B cell (primary cell): Measurements from ENCODE around the gene COTL1. TPM values are rescaled to one million over a fixed set of nuclear protein-coding genes. Genes with fewer than 3 reads are reported as not detected.

ENCODE experiments used
- ATAC-seq: fragments of 200-7000 bp; cut with Tn5 transposase; one replicate; pipeline ENCODE4 v1.10.0; 2021; ENCODE audit warnings: low read depth, mild to moderate bottlenecking, moderate number of reproducible peaks, moderate library complexity
- CTCF ChIA-PET: fragments of 350-600 bp; sonication (Branson Sonifier 250); formaldehyde crosslinking; loops from one replicate; lab custom pipeline; 2021; ENCODE audit warnings: antibody characterized with exemption, inconsistent platforms; lab: Charles Lee
- POLR2A ChIA-PET: fragments of 350-600 bp; sonication (Branson Sonifier 250); formaldehyde crosslinking; loops from one replicate; lab custom pipeline; 2021; ENCODE audit warnings: antibody characterized with exemption; lab: Charles Lee
- DNase-seq: peaks from one replicate; pipeline ENCODE4 v3.0.0; 2013
- H2AFZ ChIP-seq: 2 replicates; pipeline ENCODE4 v1.6.1; 2012; ENCODE audit warnings: mild to moderate bottlenecking, low read depth, low read length; ENCODE audit not compliant: insufficient read depth, poor library complexity, severe bottlenecking
- H3K27ac ChIP-seq, 2 donors: 1 replicate in 1 of 2; 2 replicates in 1 of 2; pipeline ENCODE4 v1.5.1; 2012 to 2013; ENCODE audit warnings: low read length in 2 of 2, mild to moderate bottlenecking in 2 of 2, moderate library complexity in 1 of 2
- H3K27me3 ChIP-seq, 4 experiments: fragments of 200-600 bp in 1 of 4; sonication (generic) in 1 of 4; replicated peaks in 1 of 4; 1 replicate in 2 of 4; 2 replicates in 2 of 4; pipeline versions ENCODE4 v1.6.1 to v1.7.0; 2013 to 2016; ENCODE audit warnings: low read length in 3 of 4, mild to moderate bottlenecking in 2 of 4, mixed read lengths in 1 of 4, moderate library complexity in 1 of 4; ENCODE audit not compliant: insufficient read depth in 4 of 4, control insufficient read depth in 3 of 4; ENCODE audit errors: control extremely low read depth in 1 of 4
- H3K36me3 ChIP-seq, 2 experiments: replicated peaks in 1 of 2; 1 replicate in 1 of 2; 2 replicates in 1 of 2; pipeline versions ENCODE4 v1.6.1 to v1.7.1; 2013; ENCODE audit warnings: low read length in 1 of 2; ENCODE audit not compliant: insufficient read depth in 2 of 2, control insufficient read depth in 1 of 2; ENCODE audit errors: control extremely low read depth in 1 of 2, extremely low read depth in 1 of 2
- H3K4me1 ChIP-seq, 2 donors: fragments of 200-600 bp in 1 of 2; sonication (generic) in 1 of 2; 1 replicate in 1 of 2; 2 replicates in 1 of 2; pipeline versions ENCODE4 v1.5.1 to v1.6.1; 2013 to 2017; ENCODE audit warnings: low read length in 2 of 2; ENCODE audit not compliant: control insufficient read depth in 2 of 2, insufficient read depth in 2 of 2
- H3K4me2 ChIP-seq: replicated peaks from 2 replicates; pipeline ENCODE3; 2012; ENCODE audit warnings: mild to moderate bottlenecking, low read depth, low read length; ENCODE audit not compliant: poor library complexity, severe bottlenecking
- H3K4me3 ChIP-seq, 5 experiments: fragments of 200-600 bp in 1 of 5; sonication (generic) in 1 of 5; 1 replicate in 3 of 5; 2 replicates in 2 of 5; pipeline versions ENCODE4 v1.5.1 to v1.7.0; 2011 to 2016; ENCODE audit warnings: low read length in 4 of 5, mild to moderate bottlenecking in 4 of 5, low read depth in 2 of 5, control low read depth in 1 of 5, moderate library complexity in 1 of 5; ENCODE audit not compliant: insufficient read depth in 1 of 5; ENCODE audit errors: control extremely low read depth in 1 of 5, extremely low read depth in 1 of 5
- H3K79me2 ChIP-seq: fragments of 200-600 bp; sonication (generic); one replicate; pipeline ENCODE4 v1.6.0; 2016; ENCODE audit warnings: low read length; ENCODE audit not compliant: control insufficient read depth, insufficient read depth
- H3K9ac ChIP-seq: fragments of 200-600 bp; sonication (generic); 2 replicates; pipeline ENCODE4 v1.6.1; 2017; ENCODE audit warnings: mild to moderate bottlenecking, low read length, moderate library complexity
- H3K9me3 ChIP-seq, 3 donors: one replicate each; pipeline versions ENCODE4 v1.6.1 to v1.7.1; 2013; ENCODE audit warnings: low read length in 2 of 3; ENCODE audit not compliant: control insufficient read depth in 2 of 3, insufficient read depth in 1 of 3; ENCODE audit errors: control extremely low read depth in 1 of 3
- H4K20me1 ChIP-seq: 2 replicates; pipeline ENCODE4 v1.6.0; 2012; ENCODE audit warnings: mild to moderate bottlenecking, low read length; ENCODE audit not compliant: insufficient read depth, control insufficient read depth, poor library complexity, severe bottlenecking
- H3K27ac Mint-ChIP-seq: one replicate; pipeline ENCODE4 v1.8.0; 2021; ENCODE audit warnings: mixed read lengths
- H3K27me3 Mint-ChIP-seq: one replicate; pipeline ENCODE4 v1.8.0; 2021; ENCODE audit warnings: mixed read lengths
- H3K4me1 Mint-ChIP-seq: one replicate; pipeline ENCODE4 v1.8.0; 2021; ENCODE audit warnings: mixed read lengths
- H3K4me3 Mint-ChIP-seq: one replicate; pipeline ENCODE4 v1.8.0; 2021; ENCODE audit warnings: mixed read lengths
- H3K9me3 Mint-ChIP-seq: one replicate; pipeline ENCODE4 v1.8.0; 2022; ENCODE audit warnings: mixed read lengths; ENCODE audit not compliant: insufficient read depth
- CTCF ChIP-seq: fragments of 200-600 bp; IDR thresholded peaks from one replicate; pipeline ENCODE4 v1.8.0; 2022; ENCODE audit warnings: antibody characterized with exemption, mild to moderate bottlenecking
- EZH2 ChIP-seq: IDR thresholded peaks from 2 replicates; pipeline ENCODE4 v1.6.1; 2012; ENCODE audit warnings: borderline replicate concordance, low read depth, mild to moderate bottlenecking, moderate library complexity, low read length; ENCODE audit not compliant: insufficient read depth, poor library complexity, severe bottlenecking
- WGBS: methylation state at CpG from one replicate; pipeline ENCODE4 v1.1.5; 2013; ENCODE audit warnings: missing lambda C conversion rate; ENCODE audit not compliant: insufficient coverage; 5-methylcytosine and 5-hydroxymethylcytosine counted together
- intact Hi-C: fragments of 100-400 bp; cut with micrococcal nuclease; formaldehyde crosslinking; loops from one replicate; pipeline ENCODE4 v1.10.0; 2022
- polyA plus RNA-seq: library from polyadenylated mRNA; depleted of rRNA; stranded (reverse); fragments of >200 nt; gene quantifications from 2 replicates; pipeline ENCODE4 v1.2.3, GENCODE V29; 2012
- total RNA-seq, 2 donors: library from RNA; stranded (reverse); fragments of 120-200 nt in 1 of 2; gene quantifications; 1 replicate in 1 of 2; 2 replicates in 1 of 2; pipeline versions ENCODE4 v1.2.3 to v1.2.4, GENCODE V29; 2013 to 2022

COTL1 gene
- total and polyA plus RNA-seq, 2 donors (not counting 1 experiment from before 2014, with no cell fraction given) = 158 to 264 TPM

GRCh38 chr16:84555418-84556196 is 62.3 kb downstream of the COTL1 start:
- Histone ChIP-seq H3K27ac (no peak overlapping the region), H3K9ac (no peak overlapping the region), H3K4me2 (no peak overlapping the region), H3K4me1 (peaks cover 4 to 13% of the 10 kb centered on the region in 2 donors), H2AFZ (no peak overlapping the region), H4K20me1 (no peaks in the 10 kb centered on the region), H3K4me3 (no peak overlapping the region), H3K79me2 (no peaks in the 10 kb centered on the region), H3K36me3 (no peaks in the 10 kb centered on the region), H3K9me3 (no peaks in the 10 kb centered on the region), H3K27me3 (peaks cover 0 to 4% (median 0%) of the 10 kb centered on the region in 4 experiments)
- POLR2A ChIA-PET = no interaction called here
- Mint-ChIP-seq H3K27ac (no peak overlapping the region), H3K9me3 (no peaks in the 10 kb centered on the region), H3K4me1 (peaks cover 20% of the 10 kb centered on the region), H3K4me3 (no peak overlapping the region), H3K27me3 (no peaks in the 10 kb centered on the region)
- TF ChIP-seq EZH2 (no peak), CTCF (no peak)
- CTCF ChIA-PET = interaction anchor here (1.0 kb wide), 2 partner anchors 68 to 183 kb away, joined by 3 to 4 read pairs; no protein-coding TSS in a partner anchor
- DNase-seq (no peak), ATAC-seq (no peak)
- 79% methylated on average over 13 of the region's 19 CpGs for WGBS
- intact Hi-C loops = no loop called here
